ENCODE measurements around the gene PTAFR.
A peak's percentile ranks its signal among the peaks of the same experiment; 100 is the strongest.

The PTAFR gene

GRCh38 chr1:28113242-28113572 is 63.3 kb downstream of the PTAFR start:
- no peak for DNase-seq (ENCODE audit: low read depth)
- H3K4me3 ChIP-seq (ENCODE audit: low read depth, low read length) = no peak overlapping the region
- no peak for TF ChIP-seq CTCF (IDR thresholded peaks at IDR 0.05; ENCODE audit: low read depth, low read length, missing control alignments)
- in situ Hi-C loops (cut with HindIII; ENCODE audit: low sequenced_read_pairs) = no loop called here

GRCh38 chr1:28112388-28113241 is 63.9 kb downstream of the PTAFR start:
- TF ChIP-seq CTCF (IDR thresholded peaks at IDR 0.05; ENCODE audit: low read depth, low read length, missing control alignments) = peak; percentile 25
- no peak for DNase-seq (ENCODE audit: low read depth)
- in situ Hi-C loops (cut with HindIII; ENCODE audit: low sequenced_read_pairs) = no loop called here
- no peak overlapping the region for H3K4me3 ChIP-seq (ENCODE audit: low read depth, low read length)

- DNase-seq (ENCODE audit: low read depth) = no peak
Measured at GRCh38 chr1:28111157-28111556, 65.3 kb downstream of the PTAFR start.

GRCh38 chr1:28110555-28110954 is 65.9 kb downstream of the PTAFR start:
- no peak for TF ChIP-seq CTCF (IDR thresholded peaks at IDR 0.05; ENCODE audit: low read depth, low read length, missing control alignments)
- DNase-seq (ENCODE audit: low read depth) = no peak
- H3K4me3 ChIP-seq (ENCODE audit: low read depth, low read length) = no peak overlapping the region
- in situ Hi-C loops (cut with HindIII; ENCODE audit: low sequenced_read_pairs) = no loop called here

More at GRCh38 chr1:28111157-28111556, 65.3 kb downstream of the PTAFR start:
- TF ChIP-seq CTCF (IDR thresholded peaks at IDR 0.05; ENCODE audit: low read depth, low read length, missing control alignments) = no peak
- no peak overlapping the region for H3K4me3 ChIP-seq (ENCODE audit: low read depth, low read length)
- in situ Hi-C loops (cut with HindIII; ENCODE audit: low sequenced_read_pairs) = no loop called here

GRCh38 chr1:28109639-28110038 is 66.9 kb downstream of the PTAFR start:
- TF ChIP-seq CTCF (IDR thresholded peaks at IDR 0.05; ENCODE audit: low read depth, low read length, missing control alignments) = no peak
- DNase-seq (ENCODE audit: low read depth) = no peak
- H3K4me3 ChIP-seq (ENCODE audit: low read depth, low read length) = no peak overlapping the region
- in situ Hi-C loops (cut with HindIII; ENCODE audit: low sequenced_read_pairs) = no loop called here

GRCh38 chr1:28108001-28108400 is 68.5 kb downstream of the PTAFR start:
- no peak for DNase-seq (ENCODE audit: low read depth)
- H3K4me3 ChIP-seq (ENCODE audit: low read depth, low read length) = no peak overlapping the region
- no peak for TF ChIP-seq CTCF (IDR thresholded peaks at IDR 0.05; ENCODE audit: low read depth, low read length, missing control alignments)
- in situ Hi-C loops (cut with HindIII; ENCODE audit: low sequenced_read_pairs) = no loop called here
